AG09319 (cell line): ENCODE measurements around the gene KCTD6.

ENCODE experiments used
- DNase-seq: peaks from one replicate; pipeline ENCODE4 v3.0.0-alpha.2; 2010; ENCODE audit warnings: low read depth; ENCODE audit errors: extremely low read depth
- CTCF ChIP-seq: IDR thresholded peaks from 2 replicates; pipeline ENCODE4 v1.5.1; 2011; ENCODE audit warnings: low read depth, mild to moderate bottlenecking, inconsistent platforms, low read length, moderate library complexity

Gene KCTD6

GRCh38 chr3:58474967-58475578, 16.8 kb upstream of the KCTD6 start:
- DNase-seq: no peak
- no peak for TF ChIP-seq CTCF

GRCh38 chr3:58478781-58479180, 13.1 kb upstream of the KCTD6 start:
- no peak for DNase-seq
- TF ChIP-seq CTCF: no peak

- no peak for TF ChIP-seq CTCF
- no peak for DNase-seq
Observed at GRCh38 chr3:58480309-58480708, 11.6 kb upstream of the KCTD6 start.

GRCh38 chr3:58482917-58483636, 8.8 kb upstream of the KCTD6 start:
- no peak for TF ChIP-seq CTCF

GRCh38 chr3:58484045-58484721, 7.7 kb upstream of the KCTD6 start:
- DNase-seq: no peak
- TF ChIP-seq CTCF: no peak

More at GRCh38 chr3:58482917-58483636, 8.8 kb upstream of the KCTD6 start:
- no peak for DNase-seq

GRCh38 chr3:58484722-58485069, 7.2 kb upstream of the KCTD6 start:
- no peak for TF ChIP-seq CTCF
- no peak for DNase-seq

GRCh38 chr3:58485801-58486435, 6.0 kb upstream of the KCTD6 start:
- DNase-seq: no peak
- TF ChIP-seq CTCF: no peak
